ENCODE data around the gene CORO2A.

CORO2A gene

GRCh38 chr9:98228392-98229089, 36.1 kb upstream of the CORO2A start:
- no peak for DNase-seq (ENCODE audit: low read depth)
- TF ChIP-seq, protein P1, sequence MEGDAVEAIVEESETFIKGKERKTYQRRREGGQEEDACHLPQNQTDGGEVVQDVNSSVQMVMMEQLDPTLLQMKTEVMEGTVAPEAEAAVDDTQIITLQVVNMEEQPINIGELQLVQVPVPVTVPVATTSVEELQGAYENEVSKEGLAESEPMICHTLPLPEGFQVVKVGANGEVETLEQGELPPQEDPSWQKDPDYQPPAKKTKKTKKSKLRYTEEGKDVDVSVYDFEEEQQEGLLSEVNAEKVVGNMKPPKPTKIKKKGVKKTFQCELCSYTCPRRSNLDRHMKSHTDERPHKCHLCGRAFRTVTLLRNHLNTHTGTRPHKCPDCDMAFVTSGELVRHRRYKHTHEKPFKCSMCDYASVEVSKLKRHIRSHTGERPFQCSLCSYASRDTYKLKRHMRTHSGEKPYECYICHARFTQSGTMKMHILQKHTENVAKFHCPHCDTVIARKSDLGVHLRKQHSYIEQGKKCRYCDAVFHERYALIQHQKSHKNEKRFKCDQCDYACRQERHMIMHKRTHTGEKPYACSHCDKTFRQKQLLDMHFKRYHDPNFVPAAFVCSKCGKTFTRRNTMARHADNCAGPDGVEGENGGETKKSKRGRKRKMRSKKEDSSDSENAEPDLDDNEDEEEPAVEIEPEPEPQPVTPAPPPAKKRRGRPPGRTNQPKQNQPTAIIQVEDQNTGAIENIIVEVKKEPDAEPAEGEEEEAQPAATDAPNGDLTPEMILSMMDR (IDR thresholded peaks at IDR 0.05; ENCODE audit: insufficient read depth, low read depth, low read length, missing control alignments): no peak
- no peak overlapping the region for H3K4me3 ChIP-seq (ENCODE audit: low read length)

DNA sequence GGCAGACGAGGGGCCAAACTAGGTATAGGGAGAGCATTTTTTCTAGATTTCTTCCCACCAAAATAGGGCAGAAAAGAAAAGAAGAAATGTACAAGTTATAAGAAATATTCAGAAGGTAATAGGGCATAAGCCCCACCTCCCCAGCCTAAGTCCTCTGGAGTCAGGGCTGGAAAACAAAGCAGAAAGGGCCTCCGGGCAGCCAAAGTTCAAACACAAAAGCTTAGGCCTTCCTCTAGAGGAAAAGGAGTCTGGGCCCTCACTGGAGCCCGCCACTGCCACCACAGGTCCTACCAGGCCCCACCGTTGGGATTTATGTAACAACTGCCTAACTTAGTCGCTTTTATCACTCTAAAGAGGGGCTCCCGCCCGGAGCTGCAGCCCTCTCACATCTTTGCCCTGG, 35.4 kb upstream of the CORO2A start:
- TF ChIP-seq, protein P1 (IDR thresholded peaks at IDR 0.05; ENCODE audit: insufficient read depth, low read depth, low read length, missing control alignments): no peak
- DNase-seq (ENCODE audit: low read depth): no peak

DNA sequence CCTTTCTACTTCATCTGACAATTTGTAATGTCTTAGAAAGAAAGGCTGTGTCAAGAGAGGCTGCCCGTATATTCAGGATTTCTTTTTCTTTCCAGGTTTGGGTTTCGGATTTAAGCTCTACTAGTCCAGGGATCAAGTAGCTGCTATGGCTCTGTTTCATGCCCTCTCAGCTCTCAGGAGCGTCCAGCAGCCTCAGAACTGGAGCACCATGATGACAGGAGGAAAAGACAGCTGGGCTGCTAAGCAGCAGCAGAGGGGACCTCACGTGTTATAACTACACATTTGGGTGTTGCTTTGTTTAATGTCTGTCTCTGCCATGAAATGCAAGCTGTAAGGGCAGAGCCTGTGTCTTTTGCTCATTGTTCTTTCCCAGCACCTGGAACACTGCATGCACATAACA, 34.5 kb upstream of the CORO2A start:
- no peak overlapping the region for H3K4me3 ChIP-seq (ENCODE audit: low read length)
- DNase-seq (ENCODE audit: low read depth): no peak

More for the DNA sequence above, 35.4 kb upstream of the CORO2A start:
- H3K4me3 ChIP-seq (ENCODE audit: low read length): no peak overlapping the region

DNA sequence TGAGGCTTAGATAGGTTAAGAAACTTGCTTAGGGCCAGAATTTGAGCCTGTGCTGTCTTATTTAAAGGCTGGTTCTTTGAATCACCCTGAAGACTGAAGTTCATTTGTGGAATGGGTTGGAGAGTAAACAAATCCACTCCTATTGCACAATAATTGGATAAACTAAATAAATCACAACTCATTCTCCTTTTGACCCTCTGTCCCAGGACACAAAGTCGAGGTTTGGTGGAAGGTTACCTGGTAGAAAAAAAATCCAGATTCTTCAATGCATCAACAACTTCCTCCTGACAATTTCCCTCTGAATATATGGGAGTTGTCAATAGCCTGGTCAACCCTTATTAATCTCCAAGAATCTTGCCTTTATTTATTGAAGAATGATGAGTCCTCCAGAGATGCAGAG, 34.1 kb upstream of the CORO2A start:
- TF ChIP-seq, protein P1 (IDR thresholded peaks at IDR 0.05; ENCODE audit: insufficient read depth, low read depth, low read length, missing control alignments): no peak
- no peak overlapping the region for H3K4me3 ChIP-seq (ENCODE audit: low read length)
- no peak for DNase-seq (ENCODE audit: low read depth)

More for the DNA sequence above, 34.5 kb upstream of the CORO2A start:
- TF ChIP-seq, protein P1 (IDR thresholded peaks at IDR 0.05; ENCODE audit: insufficient read depth, low read depth, low read length, missing control alignments): no peak

- no peak overlapping the region for H3K4me3 ChIP-seq (ENCODE audit: low read length)
- no peak for DNase-seq (ENCODE audit: low read depth)
- TF ChIP-seq, protein P1 (IDR thresholded peaks at IDR 0.05; ENCODE audit: insufficient read depth, low read depth, low read length, missing control alignments): no peak
Measured at GRCh38 chr9:98225015-98225442, 32.6 kb upstream of the CORO2A start.

GRCh38 chr9:98222885-98223691, 30.7 kb upstream of the CORO2A start:
- TF ChIP-seq, protein P1 (IDR thresholded peaks at IDR 0.05; ENCODE audit: insufficient read depth, low read depth, low read length, missing control alignments): no peak
- DNase-seq (ENCODE audit: low read depth): peak; percentile 99
- no peak overlapping the region for H3K4me3 ChIP-seq (ENCODE audit: low read length)
